A673 (cell line): Measurements from ENCODE around the gene RPS21. TPM values are rescaled to one million over a fixed set of nuclear protein-coding genes. Genes with fewer than 3 reads are reported as not detected.
A peak's percentile ranks its signal among the peaks of the same experiment; 100 is the strongest.

Experiments
- BruUV-seq: library from RNA; stranded (reverse); fragments of 400-500 nt; replicated peaks from 2 replicates; lab custom pipeline; 2021; lab: Mats Ljungman, UMichigan
- CTCF ChIA-PET: fragments of 300-600 bp; sonication (Branson Sonifier 250); formaldehyde crosslinking; loops from one replicate; lab custom pipeline; 2022; ENCODE audit warnings: antibody characterized with exemption; lab: Charles Lee
- POLR2A ChIA-PET: fragments of 300-600 bp; sonication (Branson Sonifier 250); formaldehyde crosslinking; loops from one replicate; lab custom pipeline; 2022; ENCODE audit warnings: antibody characterized with exemption; ENCODE audit not compliant: low non-redundant PET; lab: Charles Lee
- DNase-seq: peaks from one replicate; pipeline ENCODE4 v3.0.0-alpha.2; 2015; ENCODE audit warnings: low spot score
- H3K27ac ChIP-seq: fragments of 200-600 bp; sonication (generic); 2 replicates; pipeline ENCODE4 v1.5.1; 2016; ENCODE audit warnings: mixed run types, low read depth, mild to moderate bottlenecking, mixed read lengths, antibody characterized with exemption, low read length; ENCODE audit not compliant: poor library complexity, severe bottlenecking
- H3K27me3 ChIP-seq: fragments of 200-600 bp; sonication (generic); replicated peaks from 2 replicates; pipeline ENCODE4 v1.6.1; 2017; ENCODE audit warnings: mixed run types, low read depth, mild to moderate bottlenecking, mixed read lengths, antibody characterized with exemption, low read length; ENCODE audit not compliant: insufficient read depth, poor library complexity
- H3K36me3 ChIP-seq: fragments of 200-600 bp; sonication (generic); 2 replicates; pipeline ENCODE4 v1.6.1; 2016; ENCODE audit warnings: mixed run types, mild to moderate bottlenecking, mixed read lengths, antibody characterized with exemption, low read length; ENCODE audit not compliant: insufficient read depth, poor library complexity, severe bottlenecking
- H3K4me1 ChIP-seq: fragments of 200-600 bp; sonication (generic); 2 replicates; pipeline ENCODE4 v1.6.1; 2017; ENCODE audit warnings: mixed run types, mild to moderate bottlenecking, mixed read lengths, antibody characterized with exemption, low read length; ENCODE audit not compliant: insufficient read depth, poor library complexity, severe bottlenecking
- H3K4me3 ChIP-seq: fragments of 200-600 bp; sonication (generic); 2 replicates; pipeline ENCODE4 v1.5.1; 2016; ENCODE audit warnings: low read depth, mixed run types, mild to moderate bottlenecking, mixed read lengths, low read length; ENCODE audit not compliant: poor library complexity, severe bottlenecking
- H3K9me3 ChIP-seq: fragments of 200-600 bp; sonication (generic); 2 replicates; pipeline ENCODE4 v1.6.1; 2016; ENCODE audit warnings: mixed run types, low read depth, mild to moderate bottlenecking, mixed read lengths, antibody characterized with exemption, low read length; ENCODE audit not compliant: poor library complexity, severe bottlenecking
- CTCF ChIP-seq: fragments of 300-800, 200-600 bp; sonication (generic); conservative IDR thresholded peaks from 2 replicates; pipeline ENCODE4 v1.5.1; 2017; ENCODE audit warnings: low read depth, mild to moderate bottlenecking, antibody characterized with exemption, low read length, moderate library complexity, mixed read lengths
- EZH2 ChIP-seq: fragments of 200-600 bp; sonication (generic); IDR thresholded peaks from 2 replicates; pipeline ENCODE4 v1.6.1; 2017; ENCODE audit warnings: borderline replicate concordance, low read depth, mild to moderate bottlenecking, mixed read lengths, antibody characterized with exemption, low read length; ENCODE audit not compliant: poor library complexity, severe bottlenecking
- intact Hi-C: fragments of 100-400 bp; cut with micrococcal nuclease; formaldehyde crosslinking; loops from one replicate; pipeline ENCODE4 v1.10.0; 2022; ENCODE audit not compliant: unreplicated experiment
- total RNA-seq: library from RNA; stranded (reverse); gene quantifications from 2 replicates; pipeline ENCODE4 v1.2.3, GENCODE V29; 2021

RPS21 gene
- total RNA-seq, 1 experiment from 2014 or later, result 1,506 TPM

- intact Hi-C loops, result no loop called here
- ChIA-PET POLR2A (no interaction called here), CTCF (no interaction called here)
- TF ChIP-seq CTCF (no peak), EZH2 (no peak)
- no peaks in the 10 kb centered on the region for H3K9me3 ChIP-seq
- no peaks in the 10 kb centered on the region for H3K36me3 ChIP-seq
- DNase-seq, result no peak
- BruUV-seq, result no TSS peak
- no peak overlapping the region for H3K4me3 ChIP-seq
- H3K27ac ChIP-seq, result no peak overlapping the region
- H3K27me3 ChIP-seq, result no peaks in the 10 kb centered on the region
- no peaks in the 10 kb centered on the region for H3K4me1 ChIP-seq
These were observed 35.2 kb upstream of the RPS21 start for GRCh38 chr20:62351469-62352401.

GRCh38 chr20:62352402-62353288 lies 34.3 kb upstream of the RPS21 start:
- CTCF ChIA-PET, result no interaction called here
- H3K27me3 ChIP-seq, result no peaks in the 10 kb centered on the region
- H3K27ac ChIP-seq, result no peak overlapping the region
- POLR2A ChIA-PET, result no interaction called here
- intact Hi-C loops, result no loop called here
- no peak overlapping the region for H3K4me3 ChIP-seq
- no peaks in the 10 kb centered on the region for H3K9me3 ChIP-seq
- TF ChIP-seq EZH2, result no peak
- peak; percentile 47; the same call in 1 of the 2 replicates for TF ChIP-seq CTCF
- H3K4me1 ChIP-seq, result no peaks in the 10 kb centered on the region
- peak; percentile 70 for DNase-seq
- BruUV-seq, result no TSS peak
- no peaks in the 10 kb centered on the region for H3K36me3 ChIP-seq

- Histone ChIP-seq H3K4me1 (no peaks in the 10 kb centered on the region), H3K36me3 (no peaks in the 10 kb centered on the region), H3K27me3 (no peaks in the 10 kb centered on the region), H3K4me3 (no peak overlapping the region), H3K9me3 (no peaks in the 10 kb centered on the region), H3K27ac (no peak overlapping the region)
- BruUV-seq, result no TSS peak
- intact Hi-C loops, result no loop called here
- DNase-seq, result no peak
- TF ChIP-seq EZH2 (no peak), CTCF (no peak)
- CTCF ChIA-PET, result no interaction called here
- POLR2A ChIA-PET, result no interaction called here
These were observed 33.4 kb upstream of the RPS21 start for GRCh38 chr20:62353289-62354030.
